NB4 (cell line): ENCODE data around the gene CYP2D6.
"Not testable (repeated sequence)": the region's sequence is repeated elsewhere in the genome, so short reads cannot be mapped to it uniquely, and the experiment has no call there.

Experiments
- DNase-seq: peaks from one replicate; pipeline ENCODE4 v3.0.0; 2010; ENCODE audit warnings: low read depth
- H3K4me3 ChIP-seq: one replicate; pipeline ENCODE4 v1.5.1; 2011; ENCODE audit warnings: mild to moderate bottlenecking, low read depth, low read length, moderate library complexity
- CTCF ChIP-seq: IDR thresholded peaks from one replicate; pipeline ENCODE4 v1.5.1; 2012; ENCODE audit warnings: low read depth, low read length
- MAX ChIP-seq: IDR thresholded peaks from 2 replicates; pipeline ENCODE4 v1.6.1; 2011; ENCODE audit warnings: low read depth, low read length
- MYC ChIP-seq: IDR thresholded peaks from 2 replicates; pipeline ENCODE4 v1.6.1; 2011; ENCODE audit warnings: low read depth, low read length
- POLR2A ChIP-seq: IDR thresholded peaks from 2 replicates; pipeline ENCODE4 v1.6.1; 2011; ENCODE audit warnings: mild to moderate bottlenecking; ENCODE audit not compliant: insufficient read length; ENCODE audit errors: extremely low read depth

CYP2D6 gene

GRCh38 chr22:42138122-42138770, 7.6 kb upstream of the CYP2D6 start:
- no peak for DNase-seq
- TF ChIP-seq CTCF (no peak), MAX (no peak), POLR2A (no peak), MYC (no peak)
- H3K4me3 ChIP-seq: no peak overlapping the region

GRCh38 chr22:42135688-42136087, 5.1 kb upstream of the CYP2D6 start:
- DNase-seq, H3K4me3 ChIP-seq: not testable (repeated sequence)

GRCh38 chr22:42134100-42135020, 3.8 kb upstream of the CYP2D6 start:
- no peak overlapping the region for H3K4me3 ChIP-seq
- TF ChIP-seq CTCF (no peak), POLR2A (no peak), MYC (no peak), MAX (no peak)
- DNase-seq: no peak

- H3K4me3 ChIP-seq: no peak overlapping the region
- no peak for DNase-seq
- TF ChIP-seq POLR2A (no peak), MAX (no peak), MYC (no peak), CTCF (no peak)
Measured at GRCh38 chr22:42132457-42132856, 1.8 kb upstream of the CYP2D6 start.

GRCh38 chr22:42131562-42131961, 952 bp upstream of the CYP2D6 start:
- no peak for DNase-seq
- H3K4me3 ChIP-seq: no peak overlapping the region
- no peak for TF ChIP-seq POLR2A
- TF ChIP-seq CTCF: no peak
- TF ChIP-seq MYC: no peak
- TF ChIP-seq MAX: no peak

- not testable (repeated sequence) for H3K4me3 ChIP-seq, DNase-seq
Measured at GRCh38 chr22:42130182-42130581, 428 bp downstream of the CYP2D6 start.

GRCh38 chr22:42128776-42129694, 1.6 kb downstream of the CYP2D6 start:
- not testable (repeated sequence) for DNase-seq, H3K4me3 ChIP-seq

- not testable (repeated sequence) for DNase-seq, H3K4me3 ChIP-seq
Measured at GRCh38 chr22:42128007-42128406, 2.6 kb downstream of the CYP2D6 start.
